Common myeloid progenitor, CD34-positive (primary cell): ENCODE results near the gene RET.

Source experiments
- CTCF ChIA-PET: fragments of 350-600 bp; sonication (Branson Sonifier 250); formaldehyde crosslinking; loops from one replicate; lab custom pipeline; 2021; ENCODE audit warnings: antibody characterized with exemption; lab: Charles Lee
- POLR2A ChIA-PET: fragments of 350-600 bp; sonication (Branson Sonifier 250); formaldehyde crosslinking; loops from one replicate; lab custom pipeline; 2021; ENCODE audit warnings: antibody characterized with exemption; lab: Charles Lee
- DNase-seq, 3 donors: peaks; one replicate each; pipeline versions ENCODE4 v3.0.0 to v3.0.0-alpha.2; 2013
- H3K27ac ChIP-seq, 2 experiments: 1 replicate in 1 of 2; 2 replicates in 1 of 2; pipeline ENCODE4 v1.7.0; 2013; ENCODE audit warnings: inconsistent platforms in 2 of 2, low read length in 2 of 2, mild to moderate bottlenecking in 2 of 2, low read depth in 1 of 2, moderate library complexity in 1 of 2; ENCODE audit not compliant: severe bottlenecking in 2 of 2, insufficient read depth in 1 of 2, poor library complexity in 1 of 2
- H3K27me3 ChIP-seq, 5 experiments: replicated peaks in 2 of 5; 1 replicate in 3 of 5; 2 replicates in 2 of 5; pipeline versions ENCODE4 v1.6.1 to v1.7.0; 2013; ENCODE audit warnings: low read length in 4 of 5, mild to moderate bottlenecking in 2 of 5, moderate library complexity in 2 of 5, inconsistent platforms in 1 of 5; ENCODE audit not compliant: insufficient read depth in 5 of 5, control insufficient read depth in 4 of 5
- H3K36me3 ChIP-seq, 4 experiments: 1 replicate in 2 of 4; 2 replicates in 2 of 4; pipeline versions ENCODE4 v1.6.1 to v1.7.0; 2013; ENCODE audit warnings: low read length in 3 of 4, control low read depth in 1 of 4, mild to moderate bottlenecking in 1 of 4; ENCODE audit not compliant: control insufficient read depth in 4 of 4, insufficient read depth in 4 of 4
- H3K4me1 ChIP-seq, 4 experiments: 1 replicate in 3 of 4; 2 replicates in 1 of 4; pipeline versions ENCODE4 v1.6.1 to v1.7.1; 2013; ENCODE audit warnings: low read length in 3 of 4, mild to moderate bottlenecking in 3 of 4, control low read depth in 1 of 4, inconsistent platforms in 1 of 4, moderate library complexity in 1 of 4; ENCODE audit not compliant: control insufficient read depth in 4 of 4, insufficient read depth in 4 of 4; ENCODE audit errors: control extremely low read depth in 1 of 4
- H3K4me3 ChIP-seq, 7 experiments: 1 replicate in 4 of 7; 2 replicates in 3 of 7; pipeline versions ENCODE4 v1.5.1 to v1.7.0; 2013; ENCODE audit warnings: mild to moderate bottlenecking in 7 of 7, low read length in 6 of 7, moderate library complexity in 6 of 7, inconsistent platforms in 2 of 7, low read depth in 2 of 7, control low read depth in 1 of 7; ENCODE audit not compliant: insufficient read depth in 4 of 7, control insufficient read depth in 1 of 7; ENCODE audit errors: extremely low read depth in 1 of 7
- H3K9me3 ChIP-seq, 5 experiments: 1 replicate in 4 of 5; 2 replicates in 1 of 5; pipeline versions ENCODE4 v1.6.1 to v1.7.1; 2013; ENCODE audit warnings: low read length in 4 of 5, mild to moderate bottlenecking in 2 of 5, inconsistent platforms in 1 of 5, low read depth in 1 of 5, moderate library complexity in 1 of 5; ENCODE audit not compliant: control insufficient read depth in 4 of 5, insufficient read depth in 2 of 5; ENCODE audit errors: control extremely low read depth in 1 of 5
- WGBS: methylation state at CpG from one replicate; pipeline ENCODE4 v1.1.5; 2013; ENCODE audit not compliant: insufficient coverage; 5-methylcytosine and 5-hydroxymethylcytosine counted together

The RET gene

DNA sequence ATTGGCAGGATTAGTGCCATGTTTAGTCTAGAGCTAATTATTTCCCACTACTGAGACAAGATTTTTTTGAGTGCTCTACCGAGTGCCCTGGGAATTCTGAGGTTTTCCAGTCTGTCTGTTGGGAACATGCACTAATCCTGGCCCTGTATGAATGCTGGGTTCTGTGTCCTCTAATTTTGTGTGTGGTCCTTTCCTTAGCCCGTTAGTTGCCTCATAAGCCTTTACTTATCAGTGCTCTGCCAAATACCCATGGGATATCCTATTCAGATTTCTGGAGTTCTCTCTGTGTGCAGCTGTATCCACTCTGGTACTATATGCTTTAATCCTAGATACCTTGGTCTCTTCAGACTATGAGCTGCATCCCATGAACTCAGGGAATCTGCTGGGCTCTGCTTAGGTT, 74.5 kb downstream of the RET start:
- ChIA-PET POLR2A (interaction anchor here (0.5 kb wide), 1 partner anchor 21 kb away, joined by 3 read pairs; no protein-coding TSS in a partner anchor), CTCF (interaction anchor here (1.2 to 3.2 kb wide), 6 partner anchors 8 to 54 kb away, joined by 3 to 29 read pairs (median 4); no protein-coding TSS in a partner anchor)
- no peak for DNase-seq
- WGBS = 90% methylated on average over 2 of the region's 2 CpGs
- Histone ChIP-seq H3K4me3 (no peak overlapping the region), H3K27me3 (no peaks in the 10 kb centered on the region), H3K36me3 (peaks cover 0 to 4% (median 3%) of the 10 kb centered on the region in 4 experiments), H3K27ac (no peak overlapping the region), H3K9me3 (peaks cover 3 to 16% (median 6%) of the 10 kb centered on the region in 5 experiments), H3K4me1 (no peaks in the 10 kb centered on the region)

DNA sequence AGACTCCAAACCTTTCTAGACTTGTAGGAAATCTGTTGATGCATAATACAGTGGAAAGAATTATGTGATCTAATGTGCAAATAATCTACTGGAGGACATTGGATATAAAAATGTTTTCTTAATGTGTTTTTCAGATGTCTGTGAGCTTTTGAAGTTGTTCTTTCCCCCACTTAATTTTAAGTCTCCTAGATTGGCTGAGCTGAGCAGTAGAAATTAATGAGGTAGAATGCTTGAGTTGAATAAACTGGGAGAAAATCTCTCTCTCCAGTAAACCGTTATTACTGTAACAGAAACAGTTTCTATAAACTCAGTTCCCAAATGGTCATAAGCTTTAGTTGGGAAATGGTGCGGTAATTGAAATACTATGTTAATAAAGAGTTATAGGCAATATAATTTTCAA, 77.0 kb downstream of the RET start:
- Histone ChIP-seq H3K27me3 (no peaks in the 10 kb centered on the region), H3K4me3 (no peak overlapping the region), H3K27ac (no peak overlapping the region), H3K36me3 (peaks cover 0 to 6% (median 4%) of the 10 kb centered on the region in 4 experiments), H3K9me3 (peaks cover 2 to 7% (median 3%) of the 10 kb centered on the region in 5 experiments), H3K4me1 (peaks cover 0 to 6% (median 4%) of the 10 kb centered on the region in 4 experiments)
- ChIA-PET POLR2A (interaction anchor here (0.7 kb wide), 1 partner anchor 25 kb away, joined by 3 read pairs; no protein-coding TSS in a partner anchor), CTCF (interaction anchor here (1.4 to 1.7 kb wide), 3 partner anchors 9 to 17 kb away, joined by 4 to 8 read pairs (median 7); no protein-coding TSS in a partner anchor)
- WGBS = no CpG with 5 or more reads among the region's 2 CpGs
- no peak for DNase-seq

DNA sequence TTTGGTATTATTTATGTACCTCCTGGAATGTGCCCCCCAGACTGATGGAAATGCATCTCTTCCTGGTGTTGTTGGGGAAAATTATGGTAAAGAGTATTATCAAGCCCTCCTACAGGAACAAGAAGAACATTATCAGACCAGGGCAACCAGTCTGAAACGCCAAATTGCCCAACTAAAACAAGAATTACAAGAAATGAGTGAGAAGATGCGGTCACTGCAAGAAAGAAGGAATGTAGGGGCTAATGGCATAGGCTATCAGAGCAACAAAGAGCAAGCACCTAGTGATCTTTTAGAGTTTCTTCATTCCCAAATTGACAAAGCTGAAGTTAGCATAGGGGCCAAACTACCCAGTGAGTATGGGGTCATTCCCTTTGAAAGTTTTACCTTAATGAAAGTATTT, 78.4 kb downstream of the RET start:
- ChIA-PET POLR2A (no interaction called here), CTCF (interaction anchor here (0.9 to 2.3 kb wide), 6 partner anchors 14 to 133 kb away, joined by 3 to 9 read pairs (median 5); no protein-coding TSS in a partner anchor)
- H3K27ac ChIP-seq = no peak overlapping the region
- peaks cover 0 to 12% (median 5%) of the 10 kb centered on the region in 4 experiments for H3K4me1 ChIP-seq
- peaks cover 0 to 6% (median 4%) of the 10 kb centered on the region in 4 experiments for H3K36me3 ChIP-seq
- WGBS = 100% methylated on average over 2 of the region's 2 CpGs
- H3K9me3 ChIP-seq = peaks cover 0 to 2% (median 0%) of the 10 kb centered on the region in 5 experiments
- H3K27me3 ChIP-seq = no peaks in the 10 kb centered on the region
- H3K4me3 ChIP-seq = no peak overlapping the region
- no peak for DNase-seq

DNA sequence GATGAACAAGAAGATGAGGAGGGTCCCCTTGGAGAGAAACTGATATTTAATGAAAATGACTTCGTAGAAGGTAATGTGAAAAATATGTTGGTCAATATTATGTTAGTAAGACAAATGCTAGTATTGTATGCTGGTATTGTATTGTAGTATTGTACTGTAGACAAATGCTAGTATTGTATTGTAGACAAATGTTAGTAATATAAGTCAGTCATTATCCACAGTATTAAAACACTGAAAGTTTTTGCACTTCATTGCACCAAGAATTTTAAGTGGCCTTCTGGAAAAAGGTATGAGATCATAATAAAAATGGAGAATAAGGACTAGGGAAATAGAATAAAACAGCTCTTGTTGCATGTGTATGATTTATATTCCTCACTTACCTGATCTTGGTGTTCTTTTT, 78.9 kb downstream of the RET start:
- peaks cover 0 to 6% (median 4%) of the 10 kb centered on the region in 4 experiments for H3K36me3 ChIP-seq
- ChIA-PET CTCF (interaction anchor here (0.9 to 2.3 kb wide), 3 partner anchors 13 to 47 kb away, joined by 3 to 9 read pairs (median 3); no protein-coding TSS in a partner anchor), POLR2A (no interaction called here)
- H3K4me1 ChIP-seq = peaks cover 0 to 17% (median 8%) of the 10 kb centered on the region in 4 experiments
- no peaks in the 10 kb centered on the region for H3K27me3 ChIP-seq
- WGBS = no CpG with 5 or more reads among the region's 1 CpG
- H3K27ac ChIP-seq = no peak overlapping the region
- no peak overlapping the region for H3K4me3 ChIP-seq
- H3K9me3 ChIP-seq = no peaks in the 10 kb centered on the region
- DNase-seq = no peak

DNA sequence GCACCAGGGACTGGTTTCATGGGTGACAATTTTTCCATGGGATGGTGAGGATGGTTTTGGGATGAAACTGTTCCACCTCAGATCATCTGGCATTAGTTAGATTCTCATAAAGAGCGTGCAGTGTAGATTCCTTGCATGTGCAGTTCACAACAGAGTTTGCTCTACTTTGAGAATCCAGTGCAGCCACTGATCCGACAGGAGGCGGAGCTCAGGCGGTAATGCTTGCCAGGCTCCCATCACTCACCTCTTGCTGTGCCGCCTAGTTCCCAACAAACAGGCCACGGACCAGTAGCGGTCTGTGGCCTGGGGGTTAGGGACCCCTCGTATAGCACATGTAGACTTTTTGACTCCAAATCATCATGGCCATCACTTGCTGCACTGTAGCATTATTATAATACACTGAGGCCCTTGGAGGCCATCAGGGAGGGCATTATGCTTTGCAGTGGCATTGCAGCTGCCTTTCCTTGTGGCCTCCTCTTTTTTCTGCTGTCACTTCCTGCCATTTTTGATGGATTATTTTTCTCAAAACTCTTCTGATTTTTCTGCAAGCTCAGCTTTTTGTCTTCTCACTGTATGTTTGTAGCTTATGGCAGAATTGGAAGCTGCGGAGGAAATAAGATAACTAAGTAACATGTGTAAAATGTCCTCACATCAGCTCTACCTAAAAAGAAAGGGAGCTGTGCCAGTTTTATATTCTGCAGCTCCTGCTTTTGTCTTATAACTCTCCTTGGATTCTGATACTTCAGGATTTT, 79.9 kb downstream of the RET start:
- Histone ChIP-seq H3K4me1 (peaks cover 0 to 28% (median 8%) of the 10 kb centered on the region in 4 experiments), H3K9me3 (no peaks in the 10 kb centered on the region), H3K36me3 (peaks cover 2 to 13% (median 8%) of the 10 kb centered on the region in 4 experiments), H3K4me3 (no peak overlapping the region), H3K27ac (no peak overlapping the region), H3K27me3 (no peaks in the 10 kb centered on the region)
- POLR2A ChIA-PET = no interaction called here
- no peak for DNase-seq
- 91% methylated on average over 8 of the region's 9 CpGs for WGBS
- CTCF ChIA-PET = interaction anchor here (0.6 to 2.3 kb wide), 7 partner anchors 10 to 49 kb away, joined by 3 to 9 read pairs (median 3); no protein-coding TSS in a partner anchor

GRCh38 chr10:43158636-43159035, 81.8 kb downstream of the RET start:
- ChIA-PET CTCF (interaction anchor here (1.0 to 6.0 kb wide), 3 partner anchors 7 to 38 kb away, joined by 3 to 29 read pairs (median 5); no protein-coding TSS in a partner anchor), POLR2A (no interaction called here)
- DNase-seq = no peak
- Histone ChIP-seq H3K4me3 (no peak overlapping the region), H3K9me3 (no peaks in the 10 kb centered on the region), H3K36me3 (peaks cover 8 to 28% (median 19%) of the 10 kb centered on the region in 4 experiments), H3K27me3 (no peaks in the 10 kb centered on the region), H3K4me1 (peaks cover 0 to 38% (median 12%) of the 10 kb centered on the region in 4 experiments), H3K27ac (no peak overlapping the region)
- WGBS = no CpG with 5 or more reads among the region's 6 CpGs
